Measurements from ENCODE around the gene RPL36AL. TPM values are rescaled to one million over a fixed set of nuclear protein-coding genes. Genes with fewer than 3 reads are reported as not detected.
A peak's percentile ranks its signal among the peaks of the same experiment; 100 is the strongest.
"Not testable (repeated sequence)": the region's sequence is repeated elsewhere in the genome, so short reads cannot be mapped to it uniquely, and the experiment has no call there.

The RPL36AL gene
- total and polyA plus RNA-seq, 4 donors: 77.6 to 249 (median 145) TPM

DNA sequence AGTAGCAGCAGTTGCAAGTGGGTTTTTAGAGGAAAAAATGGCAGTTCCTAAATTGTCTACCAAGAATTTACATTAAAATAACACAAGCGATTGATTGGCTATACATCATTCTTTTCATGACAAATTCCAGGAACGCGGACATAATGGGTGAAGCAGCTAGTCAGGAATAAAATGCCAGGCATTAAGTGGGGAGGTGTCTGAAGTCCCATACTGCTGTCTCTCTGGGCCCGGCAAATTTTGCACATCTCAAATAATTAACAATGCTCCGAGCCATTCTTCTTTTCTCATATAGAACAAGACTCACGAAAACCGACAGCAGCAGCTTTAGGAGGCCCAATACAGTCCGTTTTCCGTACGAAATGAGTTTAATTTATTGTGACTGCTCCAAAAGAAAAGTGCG is 696 bp downstream of the RPL36AL start:
- 0% methylated on average over 3 of the region's 11 CpGs for WGBS (ENCODE audit: insufficient coverage)
- peak overlapping the region; percentile 99 for H3K4me3 ChIP-seq (ENCODE audit: low read depth, low read length)
- H3K4me1 ChIP-seq (ENCODE audit: control insufficient read depth, insufficient read depth, low read length): peaks cover 11% of the 10 kb centered on the region
- H3K36me3 ChIP-seq (ENCODE audit: control insufficient read depth, insufficient read depth, low read length): peaks cover 18% of the 10 kb centered on the region
- no peak for DNase-seq (ENCODE audit: low read depth in 4 of 6, low spot score in 6 of 6)
- no peaks in the 10 kb centered on the region for H3K9me3 ChIP-seq (ENCODE audit: control insufficient read depth, insufficient read depth, low read length)
- no peaks in the 10 kb centered on the region for H3K27me3 ChIP-seq (ENCODE audit: control insufficient read depth, insufficient read depth, low read length)
- peak overlapping the region; percentile 97 for H3K27ac ChIP-seq (ENCODE audit: low read depth, low read length)

DNA sequence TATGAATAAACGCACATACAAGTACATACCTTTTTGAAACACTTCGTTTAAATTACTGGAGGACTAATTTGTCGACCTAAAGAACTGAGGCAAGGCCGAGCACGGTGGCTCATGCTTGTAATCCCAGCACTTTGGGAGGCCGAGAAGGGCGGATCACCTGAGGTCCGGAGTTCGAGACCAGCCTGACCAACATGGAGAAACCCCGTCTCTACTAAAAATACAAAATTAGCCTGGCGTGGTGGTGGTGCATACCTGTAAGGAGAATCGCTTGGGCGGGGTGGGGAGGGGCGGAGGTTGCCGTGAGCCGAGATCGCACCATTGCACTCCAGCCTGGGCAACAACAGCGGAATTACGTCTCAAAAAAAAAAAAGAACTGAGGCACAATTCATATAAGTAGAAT is 1.2 kb downstream of the RPL36AL start:
- H3K27me3 ChIP-seq (ENCODE audit: control insufficient read depth, insufficient read depth, low read length); DNase-seq (ENCODE audit: low read depth in 4 of 6, low spot score in 6 of 6); H3K9me3 ChIP-seq (ENCODE audit: control insufficient read depth, insufficient read depth, low read length); H3K27ac ChIP-seq (ENCODE audit: low read depth, low read length): not testable (repeated sequence)
- Histone ChIP-seq H3K4me3 (ENCODE audit: low read depth, low read length) (peak overlapping the region; percentile 99), H3K36me3 (ENCODE audit: control insufficient read depth, insufficient read depth, low read length) (peaks cover 18% of the 10 kb centered on the region), H3K4me1 (ENCODE audit: control insufficient read depth, insufficient read depth, low read length) (peaks cover 11% of the 10 kb centered on the region)
- 74% methylated on average over 13 of the region's 19 CpGs for WGBS (ENCODE audit: insufficient coverage)

DNA sequence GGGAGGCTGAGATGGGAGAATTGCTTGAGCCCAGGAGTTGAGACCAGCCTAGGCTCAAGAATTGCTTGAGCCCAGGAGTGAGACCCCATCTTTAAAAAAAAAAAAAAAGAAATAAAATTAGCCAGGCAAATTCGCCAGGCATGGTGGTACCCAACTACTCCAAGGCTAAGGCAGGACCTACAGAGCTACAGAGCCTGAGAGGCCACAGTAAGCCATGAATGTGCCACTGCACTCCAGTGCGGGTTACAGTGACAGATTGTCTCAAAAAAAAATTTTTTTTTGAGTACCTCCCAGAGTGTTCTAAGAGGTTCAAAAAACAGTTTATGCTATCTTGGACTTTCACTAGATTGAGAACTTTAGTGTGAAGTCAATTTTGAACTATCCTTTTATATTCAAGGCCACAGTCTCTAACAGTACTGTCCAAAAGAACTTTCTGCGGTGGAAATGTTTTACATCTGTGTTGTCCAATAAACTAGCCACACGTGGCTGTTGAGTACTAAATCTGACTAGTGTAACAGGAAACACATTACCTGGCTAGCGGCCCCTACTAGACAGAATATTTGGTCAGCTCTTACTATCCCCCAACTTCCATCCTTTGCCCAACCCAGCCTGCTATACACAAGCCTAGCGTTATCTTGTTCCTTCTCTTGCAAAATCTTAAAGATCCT is 2.4 kb downstream of the RPL36AL start:
- Histone ChIP-seq H3K4me1 (ENCODE audit: control insufficient read depth, insufficient read depth, low read length) (peaks cover 11% of the 10 kb centered on the region), H3K36me3 (ENCODE audit: control insufficient read depth, insufficient read depth, low read length) (peaks cover 15% of the 10 kb centered on the region), H3K9me3 (ENCODE audit: control insufficient read depth, insufficient read depth, low read length) (no peaks in the 10 kb centered on the region), H3K27ac (ENCODE audit: low read depth, low read length) (no peak overlapping the region), H3K27me3 (ENCODE audit: control insufficient read depth, insufficient read depth, low read length) (no peaks in the 10 kb centered on the region), H3K4me3 (ENCODE audit: low read depth, low read length) (no peak overlapping the region)
- DNase-seq (ENCODE audit: low read depth in 4 of 6, low spot score in 6 of 6): no peak
- 92% methylated on average over 2 of the region's 6 CpGs for WGBS (ENCODE audit: insufficient coverage)

DNA sequence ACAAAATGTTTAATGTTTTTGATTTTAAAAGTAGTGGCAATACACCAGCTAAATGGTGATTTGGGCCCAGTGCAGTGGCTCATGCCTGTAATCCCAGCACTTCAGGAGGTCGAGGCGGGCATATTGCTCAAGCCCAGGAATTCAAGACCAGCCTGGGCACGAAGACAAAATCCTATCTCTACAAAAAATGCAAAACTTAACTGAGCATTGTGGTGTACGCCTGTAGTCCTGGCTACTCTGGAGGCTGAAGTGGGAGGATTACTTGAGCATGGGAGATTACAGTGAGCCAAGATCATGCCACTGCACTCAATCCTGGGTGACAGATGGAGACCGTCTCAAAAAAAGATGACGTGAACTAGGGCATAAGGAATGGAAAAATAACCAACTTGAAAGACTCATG is 4.7 kb downstream of the RPL36AL start:
- DNase-seq (ENCODE audit: low read depth in 4 of 6, low spot score in 6 of 6): no peak
- no peaks in the 10 kb centered on the region for H3K9me3 ChIP-seq (ENCODE audit: control insufficient read depth, insufficient read depth, low read length)
- peaks cover 6% of the 10 kb centered on the region for H3K4me1 ChIP-seq (ENCODE audit: control insufficient read depth, insufficient read depth, low read length)
- H3K27ac ChIP-seq (ENCODE audit: low read depth, low read length): no peak overlapping the region
- 97% methylated on average over 4 of the region's 6 CpGs for WGBS (ENCODE audit: insufficient coverage)
- peaks cover 15% of the 10 kb centered on the region for H3K36me3 ChIP-seq (ENCODE audit: control insufficient read depth, insufficient read depth, low read length)
- H3K4me3 ChIP-seq (ENCODE audit: low read depth, low read length): no peak overlapping the region
- no peaks in the 10 kb centered on the region for H3K27me3 ChIP-seq (ENCODE audit: control insufficient read depth, insufficient read depth, low read length)

DNA sequence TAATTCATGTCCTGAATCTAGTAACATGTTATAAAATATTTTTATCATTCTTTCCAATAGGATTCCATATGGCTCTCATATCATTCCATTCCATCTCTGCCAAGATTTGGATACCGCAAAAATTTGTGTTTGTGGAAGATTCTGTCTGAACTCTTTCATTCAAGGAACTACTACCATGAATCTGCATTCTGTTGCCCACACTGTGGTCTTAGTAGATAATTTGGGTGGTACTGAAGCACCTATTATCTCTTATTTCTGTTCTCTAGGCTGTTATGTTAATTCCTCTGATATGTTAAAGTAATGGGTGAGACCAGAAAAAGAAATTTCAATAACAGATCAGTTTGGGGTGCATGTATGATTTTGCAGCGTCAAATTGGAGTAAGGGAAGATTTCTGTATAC is 6.2 kb downstream of the RPL36AL start:
- Histone ChIP-seq H3K27ac (ENCODE audit: low read depth, low read length) (no peak overlapping the region), H3K4me1 (ENCODE audit: control insufficient read depth, insufficient read depth, low read length) (peaks cover 2% of the 10 kb centered on the region), H3K27me3 (ENCODE audit: control insufficient read depth, insufficient read depth, low read length) (no peaks in the 10 kb centered on the region), H3K36me3 (ENCODE audit: control insufficient read depth, insufficient read depth, low read length) (peaks cover 15% of the 10 kb centered on the region), H3K4me3 (ENCODE audit: low read depth, low read length) (no peak overlapping the region), H3K9me3 (ENCODE audit: control insufficient read depth, insufficient read depth, low read length) (no peaks in the 10 kb centered on the region)
- no peak for DNase-seq (ENCODE audit: low read depth in 4 of 6, low spot score in 6 of 6)
- WGBS (ENCODE audit: insufficient coverage): no CpG with 5 or more reads among the region's 2 CpGs

DNA sequence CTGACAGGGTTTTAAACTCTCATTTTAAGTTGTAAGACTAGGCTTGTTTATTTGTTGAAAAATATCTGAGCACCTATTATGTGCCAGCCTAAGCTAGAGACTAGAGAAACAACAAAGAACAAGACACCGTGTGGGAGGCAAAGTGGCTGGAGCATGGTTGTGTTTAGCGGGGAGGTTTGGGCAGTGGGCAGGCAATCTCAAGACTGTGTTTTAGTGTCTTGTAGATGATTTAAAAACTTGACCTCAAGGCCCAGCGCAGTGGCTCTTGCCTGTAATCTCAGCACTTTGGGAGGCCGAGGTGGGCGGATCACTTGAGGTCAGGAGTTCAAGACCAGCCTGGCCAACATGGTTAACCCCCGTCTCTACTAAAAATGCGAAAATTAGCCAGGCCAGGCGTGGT is 7.8 kb downstream of the RPL36AL start:
- H3K9me3 ChIP-seq (ENCODE audit: control insufficient read depth, insufficient read depth, low read length): no peaks in the 10 kb centered on the region
- DNase-seq (ENCODE audit: low read depth in 4 of 6, low spot score in 6 of 6): no peak
- 88% methylated on average over 7 of the region's 8 CpGs for WGBS (ENCODE audit: insufficient coverage)
- H3K27me3 ChIP-seq (ENCODE audit: control insufficient read depth, insufficient read depth, low read length): no peaks in the 10 kb centered on the region
- peaks cover 12% of the 10 kb centered on the region for H3K36me3 ChIP-seq (ENCODE audit: control insufficient read depth, insufficient read depth, low read length)
- H3K4me1 ChIP-seq (ENCODE audit: control insufficient read depth, insufficient read depth, low read length): no peaks in the 10 kb centered on the region
- no peak overlapping the region for H3K27ac ChIP-seq (ENCODE audit: low read depth, low read length)
- no peak overlapping the region for H3K4me3 ChIP-seq (ENCODE audit: low read depth, low read length)

DNA sequence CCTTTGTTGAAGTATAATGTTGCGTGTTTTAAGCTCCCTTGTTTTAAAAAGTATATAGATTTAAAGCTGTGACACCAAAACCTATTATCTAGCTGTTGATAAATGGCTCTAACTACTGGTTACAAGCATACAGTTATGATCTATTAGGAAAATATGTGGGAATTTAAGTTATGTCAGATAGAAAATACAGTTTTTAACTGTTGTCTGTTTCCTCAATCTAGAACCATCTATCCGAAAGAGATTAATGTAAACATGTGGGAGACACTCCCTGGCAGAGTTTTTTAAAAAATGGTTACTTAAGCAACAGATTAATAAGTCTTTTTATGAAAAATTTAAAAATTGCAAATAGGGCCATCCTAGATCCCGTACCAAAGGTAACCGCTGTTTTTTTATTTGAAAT is 8.2 kb downstream of the RPL36AL start:
- Histone ChIP-seq H3K4me1 (ENCODE audit: control insufficient read depth, insufficient read depth, low read length) (no peaks in the 10 kb centered on the region), H3K9me3 (ENCODE audit: control insufficient read depth, insufficient read depth, low read length) (no peaks in the 10 kb centered on the region), H3K27me3 (ENCODE audit: control insufficient read depth, insufficient read depth, low read length) (no peaks in the 10 kb centered on the region), H3K36me3 (ENCODE audit: control insufficient read depth, insufficient read depth, low read length) (peaks cover 9% of the 10 kb centered on the region), H3K4me3 (ENCODE audit: low read depth, low read length) (no peak overlapping the region), H3K27ac (ENCODE audit: low read depth, low read length) (no peak overlapping the region)
- WGBS (ENCODE audit: insufficient coverage): no CpG with 5 or more reads among the region's 4 CpGs
- DNase-seq (ENCODE audit: low read depth in 4 of 6, low spot score in 6 of 6): no peak

DNA sequence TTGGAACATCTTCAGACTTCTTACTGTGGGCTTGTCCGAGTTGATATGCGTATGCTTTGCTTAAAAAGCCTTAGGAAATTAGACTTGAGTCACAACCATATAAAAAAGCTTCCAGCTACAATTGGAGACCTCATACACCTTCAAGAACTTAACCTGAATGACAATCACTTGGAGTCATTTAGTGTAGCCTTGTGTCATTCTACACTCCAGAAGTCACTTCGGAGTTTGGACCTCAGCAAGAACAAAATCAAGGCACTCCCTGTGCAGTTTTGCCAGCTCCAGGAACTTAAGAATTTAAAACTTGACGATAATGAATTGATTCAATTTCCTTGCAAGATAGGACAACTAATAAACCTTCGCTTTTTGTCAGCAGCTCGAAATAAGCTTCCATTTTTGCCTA is 12.8 kb downstream of the RPL36AL start:
- Histone ChIP-seq H3K4me1 (ENCODE audit: control insufficient read depth, insufficient read depth, low read length) (no peaks in the 10 kb centered on the region), H3K27me3 (ENCODE audit: control insufficient read depth, insufficient read depth, low read length) (no peaks in the 10 kb centered on the region), H3K36me3 (ENCODE audit: control insufficient read depth, insufficient read depth, low read length) (peaks cover 6% of the 10 kb centered on the region), H3K27ac (ENCODE audit: low read depth, low read length) (no peak overlapping the region), H3K9me3 (ENCODE audit: control insufficient read depth, insufficient read depth, low read length) (no peaks in the 10 kb centered on the region), H3K4me3 (ENCODE audit: low read depth, low read length) (no peak overlapping the region)
- WGBS (ENCODE audit: insufficient coverage): 93% methylated on average over 1 of the region's 6 CpGs
- no peak for DNase-seq (ENCODE audit: low read depth in 4 of 6, low spot score in 6 of 6)

DNA sequence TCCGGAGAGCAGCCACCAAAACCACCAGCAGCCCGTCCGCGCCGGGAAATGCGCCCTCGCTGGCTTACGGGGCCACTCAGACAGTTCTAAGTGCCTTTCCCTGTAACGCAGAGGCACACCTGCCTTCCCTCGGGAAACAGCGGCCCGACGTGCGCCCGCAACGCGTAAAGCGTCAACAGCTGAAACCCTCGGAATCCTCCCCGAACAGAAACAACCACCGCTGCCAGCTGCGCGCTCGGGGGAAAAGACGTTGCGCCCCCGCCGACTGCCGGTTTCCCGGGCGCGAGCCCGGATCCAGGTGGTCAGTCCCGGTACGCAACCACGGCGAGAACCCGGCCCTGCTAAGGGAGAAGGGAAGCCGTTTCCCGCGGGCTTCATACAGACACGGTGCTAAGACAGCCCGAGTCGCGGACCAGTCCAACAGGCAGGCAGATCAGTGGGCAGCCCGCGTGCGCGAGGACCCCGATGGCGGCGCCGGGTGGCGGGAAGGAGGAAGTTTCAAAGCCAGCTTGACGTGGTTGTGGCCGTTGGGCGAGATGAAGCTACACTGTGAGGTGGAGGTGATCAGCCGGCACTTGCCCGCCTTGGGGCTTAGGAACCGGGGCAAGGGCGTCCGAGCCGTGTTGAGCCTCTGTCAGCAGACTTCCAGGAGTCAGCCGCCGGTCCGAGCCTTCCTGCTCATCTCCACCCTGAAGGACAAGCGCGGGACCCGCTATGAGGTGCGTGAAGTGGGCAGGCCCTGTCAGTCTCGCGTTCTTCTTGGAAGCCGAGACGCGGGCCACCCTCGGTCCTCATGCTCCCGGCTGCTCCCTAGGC is 21.7 kb downstream of the RPL36AL start, which contains the start of gene LRR1:
Gene LRR1 (plus strand): TSS at position 456 of the 816 bp plus-strand sequence. CDS start 81 bp downstream, at position 537.
- no peaks in the 10 kb centered on the region for H3K27me3 ChIP-seq (ENCODE audit: control insufficient read depth, insufficient read depth, low read length)
- H3K4me3 ChIP-seq (ENCODE audit: low read depth, low read length): peak within 1 kb of the TSS; percentile 99
- H3K4me1 ChIP-seq (ENCODE audit: control insufficient read depth, insufficient read depth, low read length): peaks cover 16% of the 10 kb centered on the region
- peak; percentile 71 to 94 (median 82) for DNase-seq (ENCODE audit: low read depth in 4 of 6, low spot score in 6 of 6)
- H3K27ac ChIP-seq (ENCODE audit: low read depth, low read length): peak within 1 kb of the TSS; percentile 98
- H3K9me3 ChIP-seq (ENCODE audit: control insufficient read depth, insufficient read depth, low read length): no peaks in the 10 kb centered on the region
- H3K36me3 ChIP-seq (ENCODE audit: control insufficient read depth, insufficient read depth, low read length): peaks cover 3% of the 10 kb centered on the region
- WGBS (ENCODE audit: insufficient coverage): 0% methylated on average over 76 of the region's 77 CpGs

DNA sequence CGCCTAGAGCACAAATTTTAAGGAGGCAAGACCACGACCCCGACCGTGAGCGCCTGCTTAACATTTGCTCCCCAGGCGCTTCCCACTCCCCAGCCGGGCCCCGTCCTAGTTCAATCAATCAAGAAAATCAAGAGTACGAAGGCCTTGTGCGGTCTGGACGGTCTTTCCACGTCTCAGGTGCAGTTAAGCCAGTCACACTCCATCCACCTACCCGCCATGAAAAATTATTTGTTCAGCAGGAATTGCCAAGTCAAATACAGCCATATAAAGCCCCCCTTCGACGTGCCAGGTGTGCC is 22.3 kb downstream of the RPL36AL start:
- Histone ChIP-seq H3K27ac (ENCODE audit: low read depth, low read length) (peak overlapping the region; percentile 98), H3K9me3 (ENCODE audit: control insufficient read depth, insufficient read depth, low read length) (no peaks in the 10 kb centered on the region), H3K36me3 (ENCODE audit: control insufficient read depth, insufficient read depth, low read length) (peaks cover 3% of the 10 kb centered on the region), H3K4me3 (ENCODE audit: low read depth, low read length) (peak overlapping the region; percentile 99), H3K27me3 (ENCODE audit: control insufficient read depth, insufficient read depth, low read length) (no peaks in the 10 kb centered on the region), H3K4me1 (ENCODE audit: control insufficient read depth, insufficient read depth, low read length) (peaks cover 16% of the 10 kb centered on the region)
- DNase-seq (ENCODE audit: low read depth in 4 of 6, low spot score in 6 of 6): no peak
- 0% methylated on average over 14 of the region's 15 CpGs for WGBS (ENCODE audit: insufficient coverage)
